ENCODE results near the gene ATPAF2.
A peak's percentile ranks its signal among the peaks of the same experiment; 100 is the strongest.
"Not testable (repeated sequence)": the region's sequence is repeated elsewhere in the genome, so short reads cannot be mapped to it uniquely, and the experiment has no call there.

Gene ATPAF2

GRCh38 chr17:18000030-18000408, 38.9 kb downstream of the ATPAF2 start:
- H3K4me3 ChIP-seq (ENCODE audit: low read depth, low read length) = no peak overlapping the region
- in situ Hi-C loops (cut with HindIII; ENCODE audit: low sequenced_read_pairs) = no loop called here
- TF ChIP-seq CTCF (IDR thresholded peaks at IDR 0.05; ENCODE audit: low read depth, low read length, missing control alignments) = no peak
- DNase-seq (ENCODE audit: low read depth) = no peak

- in situ Hi-C loops (cut with HindIII; ENCODE audit: low sequenced_read_pairs) = no loop called here
- no peak for DNase-seq (ENCODE audit: low read depth)
- TF ChIP-seq CTCF (IDR thresholded peaks at IDR 0.05; ENCODE audit: low read depth, low read length, missing control alignments) = no peak
Observed at GRCh38 chr17:17999364-18000029, 39.5 kb downstream of the ATPAF2 start.

GRCh38 chr17:17998934-17999333, 40.0 kb downstream of the ATPAF2 start:
- in situ Hi-C loops (cut with HindIII; ENCODE audit: low sequenced_read_pairs) = no loop called here
- TF ChIP-seq CTCF (IDR thresholded peaks at IDR 0.05; ENCODE audit: low read depth, low read length, missing control alignments) = no peak
- no peak overlapping the region for H3K4me3 ChIP-seq (ENCODE audit: low read depth, low read length)
- no peak for DNase-seq (ENCODE audit: low read depth)

More at GRCh38 chr17:17999364-18000029, 39.5 kb downstream of the ATPAF2 start:
- H3K4me3 ChIP-seq (ENCODE audit: low read depth, low read length) = no peak overlapping the region

GRCh38 chr17:17995887-17996286, 43.1 kb downstream of the ATPAF2 start:
- in situ Hi-C loops (cut with HindIII; ENCODE audit: low sequenced_read_pairs); DNase-seq (ENCODE audit: low read depth); H3K4me3 ChIP-seq (ENCODE audit: low read depth, low read length): not testable (repeated sequence)

- peak; percentile 55 for TF ChIP-seq CTCF (IDR thresholded peaks at IDR 0.05; ENCODE audit: low read depth, low read length, missing control alignments)
- H3K4me3 ChIP-seq (ENCODE audit: low read depth, low read length) = no peak overlapping the region
- DNase-seq (ENCODE audit: low read depth) = no peak
- in situ Hi-C loops (cut with HindIII; ENCODE audit: low sequenced_read_pairs) = no loop called here
Observed at GRCh38 chr17:17994271-17995069, 44.5 kb downstream of the ATPAF2 start.

GRCh38 chr17:17993852-17994251, 45.1 kb downstream of the ATPAF2 start:
- no peak for TF ChIP-seq CTCF (IDR thresholded peaks at IDR 0.05; ENCODE audit: low read depth, low read length, missing control alignments)
- DNase-seq (ENCODE audit: low read depth) = no peak
- in situ Hi-C loops (cut with HindIII; ENCODE audit: low sequenced_read_pairs) = no loop called here
- no peak overlapping the region for H3K4me3 ChIP-seq (ENCODE audit: low read depth, low read length)

GRCh38 chr17:17993366-17993765, 45.6 kb downstream of the ATPAF2 start:
- DNase-seq (ENCODE audit: low read depth) = no peak
- H3K4me3 ChIP-seq (ENCODE audit: low read depth, low read length) = no peak overlapping the region
- in situ Hi-C loops (cut with HindIII; ENCODE audit: low sequenced_read_pairs) = no loop called here
- TF ChIP-seq CTCF (IDR thresholded peaks at IDR 0.05; ENCODE audit: low read depth, low read length, missing control alignments) = no peak

Data from astrocyte of the cerebellum (primary cell).